MM.1S (cell line): ENCODE data around the gene RNF208.

Experiments used
- DNase-seq: peaks from one replicate; pipeline ENCODE4 v3.0.0-alpha.2; 2015
- H2AFZ ChIP-seq: fragments of 300-600 bp; sonication (generic); 2 replicates; pipeline ENCODE4 v1.6.0; 2016; ENCODE audit warnings: antibody characterized with exemption, low read length
- H3F3A ChIP-seq: fragments of 300-600 bp; sonication (generic); 2 replicates; pipeline ENCODE4 v1.6.1; 2016; ENCODE audit warnings: mild to moderate bottlenecking, antibody characterized with exemption, low read length, moderate library complexity, mixed read lengths; ENCODE audit not compliant: insufficient read depth
- H3K27ac ChIP-seq: fragments of 300-600 bp; sonication (generic); 2 replicates; pipeline ENCODE4 v1.5.1; 2016; ENCODE audit warnings: mild to moderate bottlenecking, low read length
- H3K27me3 ChIP-seq: fragments of 300-600 bp; sonication (generic); replicated peaks from 2 replicates; pipeline ENCODE4 v1.6.0; 2016; ENCODE audit warnings: low read length; ENCODE audit not compliant: insufficient read depth
- H3K36me3 ChIP-seq: fragments of 300-600 bp; sonication (generic); replicated peaks from 2 replicates; pipeline ENCODE4 v1.6.1; 2016; ENCODE audit warnings: mild to moderate bottlenecking, low read length, mixed read lengths; ENCODE audit not compliant: insufficient read depth
- H3K4me1 ChIP-seq: fragments of 300-600 bp; sonication (generic); 2 replicates; pipeline ENCODE4 v1.6.1; 2016; ENCODE audit warnings: low read length, mixed read lengths
- H3K4me2 ChIP-seq: fragments of 300-600 bp; sonication (generic); 2 replicates; pipeline ENCODE4 v1.6.0; 2016; ENCODE audit warnings: low read depth, low read length
- H3K4me3 ChIP-seq: fragments of 300-600 bp; sonication (generic); 2 replicates; pipeline ENCODE4 v1.5.1; 2016; ENCODE audit warnings: low read length, mixed read lengths
- H3K79me2 ChIP-seq: fragments of 300-600 bp; sonication (generic); 2 replicates; pipeline ENCODE4 v1.6.1; 2016; ENCODE audit warnings: mixed run types, low read length, mixed read lengths
- H3K9ac ChIP-seq: fragments of 300-600 bp; sonication (generic); 2 replicates; pipeline ENCODE4 v1.6.1; 2016; ENCODE audit warnings: low read length, mixed read lengths
- H3K9me2 ChIP-seq: fragments of 300-600 bp; sonication (generic); replicated peaks from 2 replicates; pipeline ENCODE4 v1.6.1; 2016; ENCODE audit warnings: mild to moderate bottlenecking, low read length, mixed read lengths; ENCODE audit not compliant: insufficient read depth
- H3K9me3 ChIP-seq: fragments of 300-600 bp; sonication (generic); replicated peaks from 2 replicates; pipeline ENCODE4 v1.6.1; 2016; ENCODE audit warnings: mild to moderate bottlenecking, low read length, mixed read lengths; ENCODE audit not compliant: insufficient read depth
- H4K20me1 ChIP-seq: fragments of 300-600 bp; sonication (generic); 2 replicates; pipeline ENCODE4 v1.6.1; 2016; ENCODE audit warnings: mild to moderate bottlenecking, low read length, moderate library complexity, mixed read lengths; ENCODE audit not compliant: insufficient read depth
- CTCF ChIP-seq: fragments of 300-600 bp; sonication (generic); IDR thresholded peaks from 2 replicates; pipeline ENCODE4 v1.5.1; 2016; ENCODE audit warnings: antibody characterized with exemption, low read length, mixed read lengths
- EZH2 ChIP-seq: fragments of 300-600 bp; sonication (generic); optimal IDR thresholded peaks from 2 replicates; pipeline ENCODE3; 2017; ENCODE audit warnings: low read depth, mild to moderate bottlenecking, antibody characterized with exemption, low read length, mixed read lengths
- EZH2phosphoT487 ChIP-seq: fragments of 300-600 bp; sonication (generic); IDR thresholded peaks from 2 replicates; pipeline ENCODE4 v1.6.1; 2018; ENCODE audit warnings: antibody characterized with exemption, low read length

Gene RNF208

DNA sequence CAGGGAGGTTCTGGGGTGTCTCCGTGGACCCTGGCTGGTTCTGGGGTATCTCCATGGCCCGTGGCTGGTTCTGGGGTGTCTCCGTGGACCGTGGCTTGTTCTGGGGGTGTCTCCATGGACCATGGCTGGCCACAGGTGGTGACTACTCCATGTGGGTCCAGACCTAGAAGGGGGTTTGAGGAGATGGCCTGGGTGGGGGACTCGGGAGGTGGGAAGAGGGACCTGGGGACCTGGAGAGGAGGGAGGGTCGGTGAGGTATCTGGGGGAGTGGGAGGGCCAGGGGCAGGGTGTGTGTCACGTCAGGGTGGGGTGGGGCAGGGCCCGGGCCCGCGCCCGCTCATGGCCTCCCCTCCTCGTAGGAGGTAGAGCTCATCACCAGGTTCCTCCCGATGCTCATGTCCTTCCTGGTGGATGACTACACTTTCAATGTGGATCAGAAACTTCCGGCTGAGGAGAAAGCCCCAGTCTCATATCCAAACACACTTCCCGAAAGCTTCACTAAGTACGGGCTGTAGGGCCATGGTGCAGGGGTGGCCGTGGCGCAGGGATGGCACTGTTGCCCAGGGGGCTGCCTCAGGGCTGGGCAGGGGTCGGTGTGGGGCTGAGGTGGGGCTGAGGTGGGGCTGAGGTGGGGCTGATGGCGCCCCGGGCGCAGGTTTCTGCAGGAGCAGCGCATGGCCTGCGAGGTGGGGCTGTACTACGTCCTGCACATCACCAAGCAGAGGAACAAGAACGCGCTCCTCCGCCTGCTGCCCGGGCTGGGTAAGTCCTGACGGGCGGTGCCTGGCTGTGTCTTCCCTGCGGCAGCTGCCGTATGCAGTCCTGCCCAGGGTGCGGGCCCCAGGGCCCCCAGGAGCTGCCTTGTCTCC, 44.8 kb upstream of the RNF208 start:
- DNase-seq = no peak
- no peaks in the 10 kb centered on the region for H3K36me3 ChIP-seq

DNA sequence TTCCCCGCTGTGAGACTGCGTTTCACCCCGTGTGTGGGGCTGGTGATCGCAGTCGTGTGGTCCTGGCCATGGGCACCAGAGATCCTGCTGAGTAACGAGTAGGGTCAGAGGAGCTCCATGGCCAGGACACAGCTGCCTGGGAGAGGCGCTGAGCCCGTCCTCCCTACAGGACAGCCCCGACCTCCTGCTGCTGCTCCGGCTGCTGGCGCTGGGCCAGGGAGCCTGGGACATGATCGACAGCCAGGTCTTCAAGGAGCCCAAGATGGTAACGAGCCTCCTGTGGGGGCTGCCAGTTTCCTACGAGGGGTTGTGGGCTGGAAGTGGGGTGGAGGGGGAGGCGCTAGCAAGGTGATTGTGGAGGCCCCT, 44.1 kb upstream of the RNF208 start:
- Histone ChIP-seq H2AFZ (no peak overlapping the region), H3K9me3 (no peaks in the 10 kb centered on the region), H3K4me3 (no peak overlapping the region), H4K20me1 (no peaks in the 10 kb centered on the region), H3K4me2 (no peak overlapping the region), H3K36me3 (no peaks in the 10 kb centered on the region), H3K27ac (no peak overlapping the region), H3K9ac (no peak overlapping the region), H3K9me2 (no peaks in the 10 kb centered on the region), H3F3A (peaks cover 8% of the 10 kb centered on the region; the same call in 1 of the 2 replicates), H3K4me1 (peaks cover 20% of the 10 kb centered on the region), H3K27me3 (no peaks in the 10 kb centered on the region), H3K79me2 (peaks cover 8% of the 10 kb centered on the region; the same call in 1 of the 2 replicates)
- no peak for DNase-seq
- no peak for TF ChIP-seq CTCF
- no peak for TF ChIP-seq EZH2
- no peak for TF ChIP-seq EZH2phosphoT487

More for the DNA sequence above, 44.8 kb upstream of the RNF208 start:
- Histone ChIP-seq H3K9me2 (no peaks in the 10 kb centered on the region), H3K4me1 (peaks cover 20% of the 10 kb centered on the region), H3F3A (peaks cover 8% of the 10 kb centered on the region; the same call in 1 of the 2 replicates), H3K9me3 (no peaks in the 10 kb centered on the region), H3K4me2 (no peak overlapping the region), H3K27me3 (no peaks in the 10 kb centered on the region), H3K27ac (no peak overlapping the region), H3K9ac (no peak overlapping the region), H2AFZ (no peak overlapping the region), H3K79me2 (peaks cover 8% of the 10 kb centered on the region; the same call in 1 of the 2 replicates), H4K20me1 (no peaks in the 10 kb centered on the region), H3K4me3 (no peak overlapping the region)
- no peak for TF ChIP-seq EZH2

GRCh38 chr9:137265496-137266161, 43.6 kb upstream of the RNF208 start:
- peaks cover 8% of the 10 kb centered on the region; the same call in 1 of the 2 replicates for H3F3A ChIP-seq
- no peaks in the 10 kb centered on the region for H3K9me2 ChIP-seq
- H2AFZ ChIP-seq = no peak overlapping the region
- no peak for DNase-seq
- H3K4me1 ChIP-seq = peaks cover 20% of the 10 kb centered on the region
- TF ChIP-seq EZH2 (no peak), CTCF (no peak), EZH2phosphoT487 (no peak)
- no peak overlapping the region for H3K4me2 ChIP-seq
- H3K27ac ChIP-seq = no peak overlapping the region
- H4K20me1 ChIP-seq = no peaks in the 10 kb centered on the region
- H3K27me3 ChIP-seq = no peaks in the 10 kb centered on the region
- peaks cover 8% of the 10 kb centered on the region; the same call in 1 of the 2 replicates for H3K79me2 ChIP-seq
- H3K9ac ChIP-seq = no peak overlapping the region
- H3K4me3 ChIP-seq = no peak overlapping the region
- H3K36me3 ChIP-seq = no peaks in the 10 kb centered on the region
- H3K9me3 ChIP-seq = no peaks in the 10 kb centered on the region
